GM18870 (cell line): Measurements from ENCODE around the gene SHROOM3.
"Not testable (repeated sequence)": the region's sequence is repeated elsewhere in the genome, so short reads cannot be mapped to it uniquely, and the experiment has no call there.

Experiments
- ATAC-seq: cut with Tn5 transposase; IDR thresholded peaks from one replicate; pipeline ENCODE4 v1.9.1; 2021; ENCODE audit warnings: moderate library complexity; ENCODE audit not compliant: unreplicated experiment

The SHROOM3 gene

DNA sequence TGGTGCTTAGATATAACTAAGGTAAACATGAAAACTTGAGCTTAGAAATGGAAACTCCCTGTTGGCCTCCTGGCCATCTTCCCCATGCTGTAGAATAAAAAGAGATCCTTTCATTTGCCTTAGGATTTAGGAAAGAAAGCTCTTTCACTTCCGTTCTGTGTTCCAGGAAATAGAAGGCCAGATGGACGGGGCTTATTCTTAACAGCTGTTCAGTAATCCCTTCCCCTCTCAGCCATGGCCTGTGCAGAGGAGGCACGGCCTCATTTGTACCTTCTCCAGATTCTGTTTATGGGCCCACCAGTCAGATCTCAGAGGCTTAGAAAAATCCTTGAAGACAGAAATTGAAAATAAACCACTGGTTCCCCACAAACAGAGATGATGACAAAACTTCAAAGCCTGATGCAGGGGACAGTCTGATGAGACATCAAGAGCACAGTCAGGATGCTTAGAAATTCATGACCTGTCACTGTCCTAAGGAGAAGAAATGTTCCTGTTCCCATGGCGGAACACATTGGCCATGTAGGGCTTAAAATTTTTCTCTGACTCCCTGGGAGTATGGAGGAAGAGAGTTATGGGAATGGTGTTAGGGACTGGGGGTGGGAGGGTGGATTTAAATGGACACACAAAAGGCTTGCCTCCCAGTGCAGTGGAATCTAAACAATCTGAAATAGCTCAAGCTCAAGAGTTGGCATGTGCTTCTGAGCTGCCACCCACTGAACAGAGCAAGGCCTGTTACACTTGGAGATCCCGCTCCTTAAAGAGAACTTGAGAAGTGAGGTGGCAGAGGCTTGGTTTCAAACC is 274.1 kb downstream of the SHROOM3 start:
- no peak for ATAC-seq

DNA sequence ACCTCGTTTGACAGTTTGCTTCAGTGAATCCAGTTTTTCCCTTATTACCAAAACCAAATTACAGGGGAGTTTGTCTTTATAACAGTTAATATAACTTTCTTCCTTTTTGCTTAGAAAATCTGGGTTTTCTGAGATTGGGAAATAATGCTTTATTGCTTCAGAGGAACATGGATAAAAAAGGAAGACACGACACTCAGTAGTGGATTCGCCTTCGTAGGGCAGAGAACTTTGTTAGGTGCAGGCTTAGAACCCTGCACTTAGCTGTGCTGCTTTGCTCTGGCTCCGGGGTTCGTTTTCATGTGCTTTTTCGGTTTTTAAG is 274.7 kb downstream of the SHROOM3 start:
- no peak for ATAC-seq

DNA sequence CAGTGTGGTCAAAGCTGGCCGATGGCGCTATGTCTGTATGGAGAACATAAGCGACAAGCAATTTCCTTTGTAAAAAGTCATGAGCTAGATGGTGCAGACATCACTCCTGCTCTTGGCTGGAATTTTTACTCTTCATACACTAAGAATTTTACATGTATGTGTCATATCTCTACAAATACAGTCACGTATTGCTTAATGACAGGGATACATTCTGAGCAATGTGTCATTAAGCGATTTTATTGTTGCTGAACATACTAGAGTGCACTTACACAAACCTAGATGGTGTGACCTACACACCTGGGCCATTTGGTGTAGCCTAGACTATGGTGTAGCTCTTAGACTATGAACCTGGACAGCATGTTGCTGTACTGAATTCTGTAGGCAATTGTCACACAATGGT is 277.5 kb downstream of the SHROOM3 start:
- ATAC-seq = no peak

DNA sequence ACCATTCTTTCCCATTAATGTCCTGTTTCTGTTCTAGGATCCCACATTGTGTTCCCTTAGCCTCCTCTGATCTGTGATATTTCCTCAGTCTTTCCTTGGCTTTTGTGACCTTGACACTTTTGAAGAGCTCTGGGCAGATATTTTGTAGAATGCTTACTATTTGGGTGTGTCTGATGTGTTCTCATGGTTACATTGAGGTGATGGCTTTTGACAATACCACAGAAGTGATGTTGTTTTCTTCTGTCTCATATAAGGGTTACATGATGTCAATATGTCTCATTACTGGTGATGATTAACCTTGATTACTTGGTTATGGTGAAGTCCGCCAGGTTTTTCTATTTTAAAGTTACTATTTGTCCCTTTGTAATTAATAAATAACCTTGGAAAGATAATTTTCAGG is 279.2 kb downstream of the SHROOM3 start:
- no peak for ATAC-seq

DNA sequence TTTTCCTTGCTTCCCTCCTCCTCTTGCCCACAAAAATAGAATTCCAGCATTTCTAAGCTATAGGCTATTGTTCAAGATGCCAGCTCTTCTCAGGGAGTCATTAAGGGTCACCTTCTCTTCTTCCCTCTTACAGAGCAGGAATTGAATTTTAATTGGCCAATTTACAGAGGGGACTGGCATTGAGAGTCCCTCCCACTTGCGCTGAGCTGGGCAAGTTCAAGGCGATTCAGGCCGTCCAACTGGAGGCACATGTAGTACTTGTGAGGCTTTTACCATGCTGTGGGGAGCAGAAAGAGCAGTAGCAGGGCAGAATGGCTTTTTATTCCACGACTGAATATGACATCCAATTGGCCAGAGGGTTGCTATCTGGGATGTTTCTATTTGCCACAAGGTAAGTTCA is 281.0 kb downstream of the SHROOM3 start:
- ATAC-seq = no peak

DNA sequence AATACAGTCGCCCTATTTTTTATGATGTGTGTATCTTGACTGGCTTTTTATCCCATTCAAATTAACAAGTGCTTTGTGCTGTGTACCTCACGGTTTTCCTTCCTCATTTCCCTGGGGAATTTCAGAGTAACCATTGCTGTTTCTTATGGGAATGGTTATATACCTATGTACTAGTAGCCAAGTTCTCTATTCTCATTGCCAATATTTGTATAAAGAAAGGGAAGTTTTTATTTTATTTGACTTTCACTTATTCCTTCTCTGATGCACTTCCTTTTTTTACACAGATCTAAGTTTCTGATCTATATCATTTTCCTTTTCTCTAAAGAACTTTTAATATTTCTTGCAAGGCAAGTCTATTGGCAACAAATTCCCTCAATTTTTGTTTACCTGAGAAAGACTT is 281.6 kb downstream of the SHROOM3 start:
- ATAC-seq = no peak

DNA sequence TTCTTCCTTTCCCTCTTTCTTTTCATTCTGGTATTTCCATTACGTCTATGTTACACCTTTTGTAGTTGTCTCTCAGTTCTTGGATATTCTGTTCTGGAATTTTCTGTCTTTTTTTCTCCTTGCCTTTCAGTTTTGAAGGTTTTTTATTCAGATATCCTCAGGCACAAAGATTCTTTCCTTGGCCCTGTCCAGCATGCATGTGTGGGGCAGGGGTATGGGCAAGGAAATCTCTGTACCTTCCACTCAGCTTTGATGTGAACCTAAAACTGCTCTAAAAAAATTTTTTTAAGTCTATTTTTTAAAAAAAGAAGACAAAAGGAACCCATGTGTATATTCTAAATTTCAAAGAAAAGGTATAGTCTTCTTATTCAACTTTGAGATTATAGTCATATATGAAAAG is 282.4 kb downstream of the SHROOM3 start:
- ATAC-seq = no peak

DNA sequence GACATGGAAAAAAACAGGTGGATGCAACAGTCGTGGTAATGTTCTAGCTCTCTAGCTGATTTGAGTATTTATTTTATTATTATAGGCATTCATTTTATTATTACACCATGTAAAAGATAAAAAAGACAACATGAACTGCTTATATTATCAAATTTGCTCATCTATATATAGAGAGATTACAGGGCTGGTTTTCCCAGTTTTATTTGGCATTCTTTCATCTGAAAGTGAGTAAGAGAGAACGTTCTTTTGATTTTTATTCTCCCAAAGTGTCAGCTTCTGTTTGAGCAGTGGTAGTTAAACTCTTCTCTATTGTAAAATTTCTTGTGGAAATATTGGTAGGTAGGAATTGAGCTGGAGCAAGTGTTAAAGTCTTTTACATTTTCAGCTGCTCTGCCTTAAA is 283.0 kb downstream of the SHROOM3 start:
- no peak for ATAC-seq

DNA sequence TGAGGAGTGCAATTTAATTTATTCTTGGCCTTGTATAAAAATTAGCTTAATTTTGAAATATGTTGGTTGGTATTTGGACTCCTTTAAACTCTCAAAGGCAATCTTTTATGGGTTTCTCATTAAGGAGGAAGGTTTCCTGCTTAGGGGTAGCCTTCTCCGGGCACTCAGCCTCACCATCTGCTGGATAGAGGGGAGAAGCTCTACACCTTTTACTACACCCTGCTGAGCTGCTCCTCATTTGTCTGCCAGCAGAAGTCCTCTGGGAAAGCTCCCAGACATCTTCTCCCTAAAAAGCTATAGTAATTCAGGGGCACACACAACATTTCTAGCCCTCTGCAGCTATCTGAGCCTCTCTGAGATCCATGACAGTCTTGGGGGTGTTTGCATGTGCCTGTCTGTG is 283.8 kb downstream of the SHROOM3 start:
- no peak for ATAC-seq

DNA sequence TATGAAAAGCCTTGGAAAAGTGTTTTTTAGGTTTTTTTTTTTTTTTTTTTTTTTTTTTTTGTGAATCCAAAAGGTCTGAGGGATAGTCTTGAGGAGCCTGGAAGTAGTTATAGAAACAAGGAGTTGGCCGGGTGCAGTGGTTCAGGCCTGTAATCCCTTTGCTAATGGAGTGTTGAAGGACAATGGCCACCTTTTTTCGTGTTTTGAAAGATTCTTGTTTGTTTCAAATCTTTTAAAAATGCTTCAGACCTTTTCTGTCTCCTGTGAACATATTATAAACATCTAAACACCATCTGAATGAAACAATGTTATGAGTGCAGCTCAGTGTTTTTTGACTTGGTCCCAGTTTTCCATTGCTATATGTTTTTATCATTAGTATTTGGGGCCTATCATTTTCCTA is 285.1 kb downstream of the SHROOM3 start:
- ATAC-seq = no peak

DNA sequence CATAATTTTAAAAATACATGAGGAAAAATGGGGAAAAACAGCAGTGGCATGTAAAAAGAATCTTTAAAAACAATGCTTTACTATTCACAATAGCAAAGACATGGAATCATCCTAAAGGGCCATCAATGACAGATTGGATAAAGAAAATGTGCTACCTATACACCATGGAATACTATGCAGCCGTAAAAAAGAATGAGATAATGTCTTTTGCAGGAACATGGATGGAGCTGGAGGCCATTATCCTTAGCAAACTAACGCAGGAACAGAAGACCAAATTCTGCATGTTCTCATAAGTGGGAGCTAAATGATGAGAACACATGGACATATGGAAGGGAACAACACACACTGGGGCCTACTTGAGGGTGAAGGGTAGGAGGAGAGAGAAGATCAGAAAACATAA is 287.1 kb downstream of the SHROOM3 start:
- ATAC-seq = not testable (repeated sequence)

DNA sequence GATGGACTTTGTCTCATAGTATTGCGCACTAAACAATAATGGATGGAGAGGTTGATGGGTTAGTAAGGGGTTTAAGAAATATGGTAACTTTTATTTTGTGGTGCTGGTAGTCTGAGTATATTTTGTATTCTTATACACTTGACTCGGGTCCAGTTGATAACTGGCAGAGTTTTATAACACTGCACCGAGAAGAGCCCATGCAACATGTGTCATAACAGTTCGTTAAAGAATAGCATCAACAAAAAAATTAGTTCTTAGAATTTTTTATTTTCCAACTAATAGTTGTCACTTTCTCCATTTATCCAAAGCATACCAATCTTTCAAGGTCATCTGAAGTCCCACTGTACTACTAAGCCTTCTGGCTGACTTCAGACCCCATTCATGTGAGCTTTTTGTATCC is 287.8 kb downstream of the SHROOM3 start:
- peak; percentile 22 for ATAC-seq

DNA sequence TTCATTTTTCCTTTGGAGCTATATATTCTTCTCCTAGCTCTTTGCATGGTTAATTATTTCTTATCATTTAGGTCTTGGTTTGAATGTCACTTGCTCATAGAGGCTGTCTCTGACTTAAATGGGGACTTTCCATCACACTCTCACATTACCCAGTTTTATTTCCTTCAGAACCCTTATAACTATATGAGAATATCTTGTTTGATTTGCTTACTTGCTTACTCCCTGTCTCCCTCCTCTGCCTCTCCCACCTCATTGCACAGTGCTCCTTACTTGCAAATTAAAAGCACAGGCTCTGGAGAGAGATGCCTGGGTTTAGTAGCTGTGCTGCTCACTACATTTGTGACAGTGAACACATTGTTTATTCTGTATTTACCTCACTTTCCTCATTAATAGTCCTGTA is 288.3 kb downstream of the SHROOM3 start:
- peak; percentile 75 for ATAC-seq

DNA sequence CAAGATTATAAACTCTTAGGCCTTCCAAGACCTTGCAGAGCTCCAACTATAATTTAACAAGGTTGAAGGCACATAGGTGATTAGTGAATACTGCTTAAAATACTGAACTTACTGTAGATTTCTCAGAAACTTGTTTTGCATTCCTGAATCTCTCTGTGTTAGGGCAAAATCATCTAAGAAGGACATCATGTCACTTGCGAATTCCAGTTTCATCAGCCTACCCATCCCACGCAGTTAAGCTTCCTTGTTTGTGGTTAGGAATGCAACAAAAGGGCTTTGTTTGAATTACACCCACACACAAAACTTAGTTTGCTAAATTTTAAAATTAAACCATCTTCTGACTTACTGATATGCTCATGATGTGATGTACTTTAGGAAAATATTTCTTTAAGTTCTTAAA is 288.9 kb downstream of the SHROOM3 start:
- ATAC-seq = no peak

DNA sequence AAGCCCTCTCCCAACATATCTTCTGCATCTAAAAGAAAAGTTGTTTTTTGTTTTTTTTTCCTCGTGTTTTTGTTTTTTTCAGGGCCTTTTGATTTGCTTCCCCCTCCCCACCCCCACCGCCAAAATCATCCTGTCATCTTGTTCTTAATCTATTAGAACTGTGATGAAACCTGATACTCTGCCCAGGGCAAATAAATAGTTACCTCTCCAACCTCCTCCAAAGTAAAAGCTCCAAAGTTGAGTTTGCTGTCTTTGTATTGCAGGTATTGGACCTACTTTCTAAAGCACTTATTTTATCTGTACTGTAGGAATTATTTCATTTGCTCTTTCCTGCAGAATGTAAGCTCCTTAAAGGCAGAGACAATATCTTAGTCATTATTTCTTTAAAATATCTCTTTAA is 290.0 kb downstream of the SHROOM3 start:
- ATAC-seq = no peak

DNA sequence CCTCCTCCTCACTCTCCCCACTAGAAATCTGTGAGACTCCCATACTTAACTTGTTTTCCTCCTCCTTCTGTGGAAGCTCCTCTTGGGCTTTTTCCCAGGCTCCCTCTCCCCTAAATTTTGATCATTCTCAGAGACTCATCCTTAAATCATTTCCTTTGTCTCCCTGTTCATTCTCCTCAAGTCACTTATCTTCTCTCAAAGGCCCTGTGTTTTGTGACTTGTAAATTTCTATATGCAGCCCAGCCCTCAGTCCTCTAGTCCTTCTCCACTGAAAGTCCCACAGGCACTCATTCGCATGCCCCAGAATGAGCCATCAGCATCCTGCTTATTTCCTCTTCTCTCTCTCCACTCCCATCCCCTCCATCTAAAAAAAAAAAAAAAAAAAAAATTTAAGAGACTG is 291.1 kb downstream of the SHROOM3 start:
- no peak for ATAC-seq

DNA sequence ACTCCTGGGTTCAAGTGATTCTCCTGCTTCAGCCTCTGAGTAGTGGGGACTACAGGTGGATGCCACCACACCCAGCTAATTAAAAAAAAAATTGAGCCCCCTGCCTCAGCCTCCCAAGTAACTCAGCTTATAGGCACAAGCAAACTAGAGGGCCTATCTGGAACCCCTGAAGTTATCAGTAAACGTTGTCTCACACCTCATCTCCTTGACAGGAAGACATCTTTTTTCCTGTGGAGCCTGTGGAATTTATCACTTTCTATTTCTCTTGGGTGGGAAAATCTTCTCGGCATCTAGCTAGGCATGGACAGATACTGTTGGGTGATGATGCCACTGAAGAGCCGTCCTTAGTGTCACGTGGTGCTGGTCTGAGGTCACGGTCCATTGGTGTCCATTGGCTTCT is 291.6 kb downstream of the SHROOM3 start:
- no peak for ATAC-seq

DNA sequence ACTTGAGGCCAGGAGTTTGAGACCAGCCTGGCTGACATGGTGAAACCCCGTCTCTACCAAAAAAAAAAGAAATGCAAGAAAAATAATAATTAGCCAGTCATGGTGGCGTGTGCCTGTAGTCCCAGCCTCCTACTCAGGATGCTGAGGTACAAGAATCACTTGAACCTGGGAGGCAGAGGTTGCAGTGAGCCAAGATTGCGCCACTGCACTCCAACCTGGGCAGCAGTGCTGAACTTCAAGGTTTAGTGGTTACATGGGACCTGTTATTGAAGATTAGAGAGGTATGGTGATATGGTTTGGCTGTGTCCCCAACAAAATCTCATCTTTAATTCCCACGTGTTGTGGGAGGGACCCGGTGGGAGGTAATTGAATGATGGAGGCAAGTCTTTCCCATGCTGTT is 292.9 kb downstream of the SHROOM3 start:
- not testable (repeated sequence) for ATAC-seq

DNA sequence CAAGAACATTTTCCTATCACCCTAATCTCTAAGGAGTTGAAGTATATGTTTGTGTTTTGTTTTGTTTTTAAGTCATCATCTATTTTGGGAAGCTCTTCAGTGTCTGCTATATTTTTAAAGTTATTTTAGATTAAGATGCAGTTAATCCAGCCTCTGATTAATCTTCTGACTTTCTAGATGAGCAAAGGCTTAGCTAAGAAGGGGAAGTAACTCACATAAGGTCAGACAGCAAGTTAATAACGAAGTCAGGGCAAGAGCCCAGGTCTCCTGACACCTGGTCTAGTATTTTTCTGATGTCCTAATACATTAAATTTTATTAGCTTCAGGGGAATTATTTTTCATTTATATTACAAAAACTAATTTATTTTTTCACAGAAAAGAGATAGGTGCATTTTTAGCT is 294.4 kb downstream of the SHROOM3 start:
- ATAC-seq = peak; percentile 54

DNA sequence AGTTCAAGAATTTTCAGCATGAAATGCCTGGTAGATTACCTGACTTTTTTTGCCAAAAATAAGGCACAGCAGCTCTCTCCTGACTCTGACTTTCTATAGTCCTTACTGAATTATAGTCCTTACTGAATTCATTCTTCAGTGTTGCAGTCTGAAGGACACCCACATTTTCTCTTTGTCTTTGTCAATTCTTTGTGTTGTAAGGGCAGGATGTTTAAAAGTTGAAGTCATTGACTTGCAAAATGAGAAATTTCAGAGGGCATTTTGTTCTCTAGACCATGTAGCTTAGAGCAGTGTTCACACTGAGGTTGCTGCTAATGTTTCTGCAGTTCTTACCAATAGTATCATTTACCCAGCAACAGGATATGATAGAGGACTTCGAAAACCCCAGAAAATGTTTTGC is 295.0 kb downstream of the SHROOM3 start:
- ATAC-seq = no peak

DNA sequence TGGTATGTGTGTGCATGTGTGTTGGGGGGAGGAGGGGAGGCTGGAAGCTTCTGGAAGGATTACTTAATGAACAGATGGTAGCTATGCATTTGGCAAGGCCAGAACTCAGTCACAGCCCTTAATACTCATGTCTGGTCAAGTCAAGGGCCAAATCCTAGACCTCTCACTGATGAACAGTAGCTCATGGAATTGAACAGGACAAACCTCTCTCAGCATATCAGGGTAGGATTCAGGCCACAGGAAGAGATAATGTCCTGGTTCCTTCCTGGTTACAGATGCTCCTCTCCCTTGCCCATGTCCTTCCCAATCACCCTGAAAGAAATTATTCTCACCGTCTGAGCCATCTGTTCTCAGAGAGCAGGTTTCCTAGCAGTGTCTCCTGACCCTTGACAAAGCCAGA is 297.2 kb downstream of the SHROOM3 start:
- ATAC-seq = no peak

DNA sequence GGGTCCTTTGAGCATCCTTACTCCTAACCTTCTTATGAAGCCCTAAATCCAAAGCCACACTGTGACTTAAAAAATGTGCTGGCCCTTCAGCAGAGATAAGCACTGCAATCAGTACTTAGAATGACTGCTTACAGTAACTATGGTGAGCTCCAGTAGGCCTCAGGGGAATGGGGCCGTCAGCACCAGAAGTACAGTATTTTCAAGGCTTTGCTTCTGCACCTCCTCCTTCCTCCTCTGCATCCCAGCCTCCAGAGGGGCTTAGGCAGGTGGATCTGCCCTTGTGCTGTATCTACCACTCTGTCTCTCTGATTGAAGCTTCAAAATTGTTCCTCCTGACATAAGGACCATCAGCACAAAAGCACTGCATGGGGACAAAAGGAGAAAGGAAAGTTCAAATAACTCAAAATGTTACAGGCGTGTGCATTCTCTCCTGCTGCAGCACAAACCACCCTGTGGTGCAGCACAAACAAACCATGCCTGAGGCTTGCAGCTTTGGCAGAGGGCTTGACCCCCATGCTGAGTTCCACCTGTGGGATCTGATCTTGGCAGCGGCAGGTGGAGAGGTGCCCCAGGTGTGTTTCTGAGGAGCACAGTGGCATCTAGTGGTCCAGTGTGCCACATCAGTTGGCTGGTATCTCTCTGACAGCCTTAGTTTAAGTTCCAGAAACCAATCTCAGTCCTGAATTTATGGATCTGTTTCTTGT is 298.2 kb downstream of the SHROOM3 start:
- ATAC-seq = no peak

DNA sequence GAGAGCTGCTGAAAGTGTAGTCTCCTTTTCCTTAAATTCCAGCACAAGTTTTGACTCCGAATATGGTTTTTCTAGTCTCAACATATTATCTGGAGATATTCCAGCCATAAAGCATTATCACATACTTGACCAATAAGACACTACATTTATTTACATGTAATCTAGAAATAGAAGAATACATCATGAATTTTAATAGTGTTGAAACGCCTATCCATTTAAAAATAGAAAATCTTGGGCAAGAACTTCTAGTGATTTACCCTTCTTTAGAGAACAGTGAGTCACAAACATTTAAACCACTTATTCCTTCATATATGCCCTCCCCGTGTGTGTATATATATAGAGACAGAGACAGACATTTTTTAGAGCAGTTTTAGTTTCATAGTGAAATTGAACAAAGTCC is 301.4 kb downstream of the SHROOM3 start:
- no peak for ATAC-seq
